Spleen (tissue), 11 donors: ENCODE measurements around the gene TSKS. TPM values are rescaled to one million over a fixed set of nuclear protein-coding genes. Genes with fewer than 3 reads are reported as not detected.

Experiments used
- DNase-seq: peaks from one replicate; pipeline ENCODE4 v3.0.0-alpha.2; 2020
- H3K27ac ChIP-seq, 8 donors: fragments of 200-600 bp; sonication (generic) in 7 of 8; 1 replicate in 4 of 8; 2 replicates in 4 of 8; pipeline versions ENCODE4 v1.5.0 to v1.8.0; 2016 to 2021; ENCODE audit warnings: inconsistent platforms in 4 of 8, mild to moderate bottlenecking in 4 of 8, moderate library complexity in 1 of 8
- H3K27me3 ChIP-seq, 7 donors: fragments of 200-600 bp; sonication (generic) in 6 of 7; replicated peaks in 1 of 7; 1 replicate in 4 of 7; 2 replicates in 3 of 7; pipeline versions ENCODE4 v1.5.0 to v1.8.0; 2016 to 2021; ENCODE audit warnings: inconsistent platforms in 3 of 7, mild to moderate bottlenecking in 1 of 7
- H3K36me3 ChIP-seq, 6 donors: fragments of 200-600 bp; sonication (generic) in 5 of 6; 1 replicate in 4 of 6; 2 replicates in 2 of 6; pipeline versions ENCODE4 v1.5.0 to v1.8.0; 2016 to 2021; ENCODE audit warnings: inconsistent platforms in 2 of 6
- H3K4me1 ChIP-seq, 6 donors: fragments of 200-600 bp; sonication (generic) in 5 of 6; 1 replicate in 3 of 6; 2 replicates in 3 of 6; pipeline versions ENCODE4 v1.5.0 to v1.8.0; 2016 to 2021; ENCODE audit warnings: inconsistent platforms in 3 of 6
- H3K4me3 ChIP-seq, 8 donors: fragments of 200-600 bp; sonication (generic) in 7 of 8; 1 replicate in 4 of 8; 2 replicates in 4 of 8; pipeline versions ENCODE4 v1.5.0 to v1.8.0; 2016 to 2021; ENCODE audit warnings: inconsistent platforms in 4 of 8, mild to moderate bottlenecking in 4 of 8, moderate library complexity in 2 of 8
- H3K9me3 ChIP-seq, 8 donors: fragments of 200-600 bp; sonication (generic) in 7 of 8; 1 replicate in 4 of 8; 2 replicates in 4 of 8; pipeline versions ENCODE4 v1.5.0 to v1.8.0; 2016 to 2021; ENCODE audit warnings: inconsistent platforms in 4 of 8
- CTCF ChIP-seq, 11 experiments: fragments of 200-600 bp in 7 of 11; fragments of 450-650 bp in 4 of 11; sonication (generic) in 4 of 11; IDR thresholded peaks in 8 of 11; conservative IDR thresholded peaks in 3 of 11; 1 replicate in 7 of 11; 2 replicates in 4 of 11; pipeline versions ENCODE4 v1.4.0 to v1.8.0; 2016 to 2021; ENCODE audit warnings: antibody characterized with exemption in 11 of 11, inconsistent platforms in 4 of 11, mild to moderate bottlenecking in 1 of 11
- POLR2A ChIP-seq, 3 donors: fragments of 450-650 bp; IDR thresholded peaks; one replicate each; pipeline ENCODE4 v1.5.1; 2017; ENCODE audit warnings: antibody characterized with exemption in 3 of 3, mild to moderate bottlenecking in 1 of 3
- POLR2AphosphoS5 ChIP-seq, 3 donors: sonication (generic); formaldehyde crosslinking; IDR thresholded peaks; one replicate each; pipeline ENCODE4 v1.5.1; 2017; ENCODE audit warnings: antibody characterized with exemption in 3 of 3
- WGBS, 5 donors: extraction: QIAGEN DNeasy Blood & Tissue Kit in 3 of 5; methylation state at CpG; one replicate each; pipeline versions ENCODE4 v1.1.5 to v1.1.7; 2013 to 2018; 5-methylcytosine and 5-hydroxymethylcytosine counted together
- intact Hi-C: fragments of 100-400 bp; cut with DNase I; formaldehyde crosslinking; loops from one replicate; pipeline ENCODE4 v1.15.0; 2023; ENCODE audit warnings: low total_unique reads
- polyA plus RNA-seq, 3 donors: library from polyadenylated mRNA; stranded (reverse); fragments of 200-250 nt; gene quantifications; one replicate each; pipeline ENCODE4 v1.2.1, GENCODE V29; 2013
- total RNA-seq, 7 donors: library from RNA; depleted of rRNA in 3 of 7; stranded (reverse); fragments of >200 nt in 3 of 7; fragmentation: NEBNext Ultra II Directional in 4 of 7; extraction: Animal tissue kit (Norgen Biotek cat#: 25700) in 4 of 7; gene quantifications; one replicate each; pipeline versions ENCODE4 v1.1.0 to v1.2.1, GENCODE V29; 2016 to 2021
- donor health status: healthy with polysubstance abuse.
- donor health status: DM: no; HTN: no; CAD: no; lungs with moderate emphysema.
- donor health status: DM: no; HTN: no; CAD: no.
- donor health status: Bipolar disorder and iron deficiency.
- donor health status: healthy.
- donor health status: DM: no; HTN: no; CAD: no.
- donor health status: DM: yes; HTN: yes; CAD: no.

Gene TSKS
- total and polyA plus RNA-seq, 10 donors: 0.26 to 2.1 (median 0.88) TPM; not detected in 4

- Histone ChIP-seq H3K27me3 (no peaks in the 10 kb centered on the region), H3K36me3 (peaks cover 9 to 100% (median 68%) of the 10 kb centered on the region in 6 donors), H3K9me3 (no peaks in the 10 kb centered on the region), H3K4me1 (peaks cover 0 to 69% (median 18%) of the 10 kb centered on the region in 6 donors), H3K4me3 (no peak overlapping the region), H3K27ac (no peak overlapping the region)
- intact Hi-C loops: no loop called here
- no peak for DNase-seq
- no peak for TF ChIP-seq POLR2AphosphoS5 (IDR thresholded peaks at IDR 0.05)
- 75 to 95% (median 90%) methylated on average over 4 to 10 of the region's 10 CpGs for WGBS, 5 donors
Observed at GRCh38 chr19:49788857-49789256, 25.8 kb upstream of the TSKS start.

GRCh38 chr19:49787746-49788145, 24.6 kb upstream of the TSKS start:
- Histone ChIP-seq H3K9me3 (no peaks in the 10 kb centered on the region), H3K4me3 (no peak overlapping the region), H3K36me3 (peaks cover 8 to 100% (median 67%) of the 10 kb centered on the region in 6 donors), H3K4me1 (peaks cover 0 to 69% (median 18%) of the 10 kb centered on the region in 6 donors), H3K27me3 (no peaks in the 10 kb centered on the region), H3K27ac (no peak overlapping the region)
- WGBS, 5 donors: 82 to 94% (median 93%) methylated on average over 5 of the region's 5 CpGs
- DNase-seq: no peak
- intact Hi-C loops: no loop called here
- no peak for TF ChIP-seq CTCF (IDR thresholded peaks at IDR 0.05 in 8 of 11, conservative IDR thresholded peaks at IDR 0.05 in 3 of 11)

- Histone ChIP-seq H3K9me3 (no peaks in the 10 kb centered on the region), H3K27ac (peak overlapping the region in 5 of 8 donors; percentile 34 to 61 (median 53)), H3K4me1 (peaks cover 0 to 62% (median 15%) of the 10 kb centered on the region in 6 donors), H3K27me3 (no peaks in the 10 kb centered on the region), H3K4me3 (no peak overlapping the region), H3K36me3 (peaks cover 5 to 100% (median 61%) of the 10 kb centered on the region in 6 donors)
- TF ChIP-seq POLR2AphosphoS5 (IDR thresholded peaks at IDR 0.05) (no peak), CTCF (IDR thresholded peaks at IDR 0.05 in 8 of 11, conservative IDR thresholded peaks at IDR 0.05 in 3 of 11) (no peak), POLR2A (IDR thresholded peaks at IDR 0.05) (no peak)
- 71 to 90% (median 75%) methylated on average over 9 of the region's 9 CpGs for whole genome bisulfite sequencing, 5 donors
- intact Hi-C loops: no loop called here
- DNase-seq: no peak
Observed at GRCh38 chr19:49786376-49786820, 23.3 kb upstream of the TSKS start.

- peaks cover 6 to 62% (median 23%) of the 10 kb centered on the region in 6 donors for H3K4me1 ChIP-seq
- peaks cover 0 to 82% (median 36%) of the 10 kb centered on the region in 6 donors for H3K36me3 ChIP-seq
- H3K27ac ChIP-seq: no peak overlapping the region
- H3K27me3 ChIP-seq: no peaks in the 10 kb centered on the region
- H3K9me3 ChIP-seq: no peaks in the 10 kb centered on the region
- no peak overlapping the region for H3K4me3 ChIP-seq
- 93 to 98% (median 97%) methylated on average over 14 to 18 of the region's 18 CpGs for WGBS, 5 donors
- no peak for DNase-seq
- intact Hi-C loops: no loop called here
- no peak for TF ChIP-seq POLR2A (IDR thresholded peaks at IDR 0.05)
- no peak for TF ChIP-seq CTCF (IDR thresholded peaks at IDR 0.05 in 8 of 11, conservative IDR thresholded peaks at IDR 0.05 in 3 of 11)
- TF ChIP-seq POLR2AphosphoS5 (IDR thresholded peaks at IDR 0.05): peak in 1 of 3 donors; percentile 24
Observed at GRCh38 chr19:49782515-49782914, 19.4 kb upstream of the TSKS start.
